GM12874 (cell line): ENCODE data around the gene TMEM86B.

Experiments used
- TF ChIP-seq, protein P1 (sequence below): IDR thresholded peaks from 2 replicates; pipeline ENCODE4 v1.5.1; 2011; ENCODE audit warnings: low read depth, mild to moderate bottlenecking, control low read depth, low read length, moderate library complexity; ENCODE audit not compliant: insufficient read depth

The TMEM86B gene

DNA sequence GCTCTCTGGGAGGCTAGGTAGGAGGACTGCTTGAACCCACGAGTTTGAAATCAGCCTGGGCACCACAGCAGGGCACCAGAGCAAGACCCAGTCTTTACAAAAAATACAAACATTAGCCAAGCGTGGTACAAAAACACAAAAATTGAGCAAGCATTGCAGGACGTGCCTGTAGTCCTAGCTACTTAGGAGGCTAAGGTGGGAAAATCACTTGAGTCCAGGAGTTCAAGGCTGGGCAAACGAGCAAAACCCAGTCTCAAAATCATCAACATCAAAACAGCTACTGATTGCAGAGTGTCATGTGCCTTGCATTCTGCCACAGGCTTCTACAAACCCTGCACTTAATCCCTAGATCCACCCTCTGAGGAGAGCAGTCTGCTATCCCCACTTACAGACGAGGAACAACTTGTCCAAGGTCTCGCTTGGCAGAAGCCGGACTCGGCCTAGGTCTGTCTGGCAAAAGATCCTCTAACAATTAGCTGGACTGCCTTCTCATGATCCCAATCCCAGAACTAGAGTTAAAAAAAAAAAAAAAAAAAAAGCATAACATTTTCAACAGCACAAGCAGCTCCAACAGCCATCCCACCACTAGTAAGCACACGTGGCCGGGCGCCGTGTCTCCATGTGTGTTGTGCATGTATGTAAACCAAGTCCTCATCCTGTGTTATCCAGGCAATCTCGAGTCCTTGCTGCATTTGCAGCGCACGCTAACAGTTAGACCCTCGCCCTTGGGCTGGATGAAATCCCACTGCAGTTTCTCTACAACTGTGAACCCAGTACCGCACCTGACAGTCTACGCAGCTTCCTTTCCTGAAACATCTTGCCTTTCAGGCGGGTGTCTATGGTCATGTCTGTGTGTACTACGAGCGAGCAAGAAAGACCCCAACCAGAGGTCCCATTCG is 28.2 kb upstream of the TMEM86B start:
- TF ChIP-seq, protein P1, sequence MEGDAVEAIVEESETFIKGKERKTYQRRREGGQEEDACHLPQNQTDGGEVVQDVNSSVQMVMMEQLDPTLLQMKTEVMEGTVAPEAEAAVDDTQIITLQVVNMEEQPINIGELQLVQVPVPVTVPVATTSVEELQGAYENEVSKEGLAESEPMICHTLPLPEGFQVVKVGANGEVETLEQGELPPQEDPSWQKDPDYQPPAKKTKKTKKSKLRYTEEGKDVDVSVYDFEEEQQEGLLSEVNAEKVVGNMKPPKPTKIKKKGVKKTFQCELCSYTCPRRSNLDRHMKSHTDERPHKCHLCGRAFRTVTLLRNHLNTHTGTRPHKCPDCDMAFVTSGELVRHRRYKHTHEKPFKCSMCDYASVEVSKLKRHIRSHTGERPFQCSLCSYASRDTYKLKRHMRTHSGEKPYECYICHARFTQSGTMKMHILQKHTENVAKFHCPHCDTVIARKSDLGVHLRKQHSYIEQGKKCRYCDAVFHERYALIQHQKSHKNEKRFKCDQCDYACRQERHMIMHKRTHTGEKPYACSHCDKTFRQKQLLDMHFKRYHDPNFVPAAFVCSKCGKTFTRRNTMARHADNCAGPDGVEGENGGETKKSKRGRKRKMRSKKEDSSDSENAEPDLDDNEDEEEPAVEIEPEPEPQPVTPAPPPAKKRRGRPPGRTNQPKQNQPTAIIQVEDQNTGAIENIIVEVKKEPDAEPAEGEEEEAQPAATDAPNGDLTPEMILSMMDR, result no peak

DNA sequence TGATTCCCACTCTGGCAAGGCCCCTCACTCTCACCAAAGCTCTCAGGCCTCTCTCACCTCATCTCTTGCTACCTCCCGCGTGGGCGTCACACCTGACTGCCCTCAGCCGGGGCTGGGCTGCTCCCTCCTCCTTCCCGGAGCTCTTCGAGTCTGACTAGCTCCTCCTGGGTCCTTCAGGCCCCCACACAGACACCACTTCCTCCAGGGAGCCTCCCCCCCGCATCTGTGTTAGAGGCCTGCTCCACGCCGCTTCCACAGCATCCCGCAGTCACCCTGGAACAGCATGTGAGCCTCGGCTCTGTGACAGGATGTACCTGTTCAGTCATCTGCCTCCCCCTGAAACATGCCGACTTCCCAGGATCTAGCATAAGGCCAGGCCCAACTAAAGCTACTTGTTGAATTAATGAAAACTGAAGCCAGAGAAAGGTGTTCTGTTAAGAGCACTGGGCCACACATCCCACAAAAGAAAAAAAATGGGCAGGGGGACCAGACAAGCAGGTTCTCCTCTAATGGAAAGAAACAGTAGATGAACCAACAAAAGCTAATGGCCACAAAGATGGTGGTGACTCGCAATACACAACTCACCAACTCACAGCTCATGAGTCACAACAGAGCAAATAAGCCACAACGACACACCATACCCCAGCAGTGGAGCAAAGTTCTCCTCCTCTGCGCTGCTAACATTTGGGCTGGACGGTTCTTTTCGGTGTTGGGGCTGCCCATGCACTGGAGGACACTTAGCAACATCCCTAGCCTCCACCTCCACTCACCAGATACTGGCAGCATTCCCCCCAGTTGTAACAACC is 27.3 kb upstream of the TMEM86B start:
- TF ChIP-seq, protein P1, result no peak

DNA sequence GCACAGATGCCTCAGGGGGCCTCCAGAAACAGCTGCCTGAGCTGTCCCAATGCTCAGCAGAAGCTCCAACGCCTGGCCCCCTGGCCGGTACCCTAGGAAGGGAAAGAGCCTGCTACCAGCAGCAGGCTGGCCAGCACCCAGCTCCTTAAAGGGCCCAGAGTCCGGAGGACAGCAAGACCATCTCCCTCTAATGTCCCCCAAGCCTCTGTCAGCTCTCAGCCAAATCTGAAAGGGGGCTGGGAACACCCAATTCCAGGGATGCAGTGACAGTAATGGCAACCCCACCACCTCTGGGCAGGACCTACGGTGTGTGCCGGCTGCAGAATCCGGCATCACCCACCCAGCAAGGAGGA is 26.0 kb upstream of the TMEM86B start:
- TF ChIP-seq, protein P1, result no peak

- TF ChIP-seq, protein P1, result no peak
Measured at GRCh38 chr19:55253842-55254624, 25.5 kb upstream of the TMEM86B start.

GRCh38 chr19:55252760-55253663 is 24.4 kb upstream of the TMEM86B start:
- TF ChIP-seq, protein P1, result no peak

DNA sequence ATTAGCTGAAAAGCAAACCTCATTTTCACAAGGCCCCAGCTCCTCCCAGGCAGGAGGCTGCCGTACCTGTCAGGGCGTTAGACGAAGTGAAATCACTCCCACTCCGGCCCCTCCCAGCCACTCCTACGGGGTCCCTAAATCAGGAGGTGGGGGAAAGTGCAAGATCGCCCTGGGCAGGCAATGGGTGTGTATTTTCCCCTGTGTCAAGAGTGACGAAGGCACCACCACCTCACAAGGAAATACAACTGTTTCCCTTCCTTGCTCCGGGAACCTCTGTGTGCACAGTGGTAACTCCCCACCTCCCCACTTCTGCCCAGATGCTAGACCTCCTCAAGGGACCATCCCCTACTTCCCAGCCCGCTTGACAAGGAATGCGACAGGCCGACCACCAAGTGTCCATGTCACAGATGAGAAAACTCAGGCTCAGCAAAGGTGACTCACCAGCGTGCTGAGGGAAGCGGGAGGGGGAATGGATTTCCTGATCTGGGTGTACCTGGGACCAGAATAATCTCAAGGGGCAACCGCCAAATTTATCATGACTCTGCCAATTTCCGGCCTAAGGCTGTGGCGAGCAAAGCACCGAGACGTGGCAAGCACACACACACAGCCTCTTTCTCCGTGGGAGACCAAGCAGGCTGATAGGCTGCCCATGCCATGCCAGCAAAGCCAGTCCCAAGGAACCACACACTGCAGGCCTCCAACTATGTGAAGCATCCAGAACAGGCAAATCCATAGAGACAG is 22.9 kb upstream of the TMEM86B start:
- TF ChIP-seq, protein P1, result no peak
